H9 (cell line): ENCODE data around the gene GPR68. TPM values are rescaled to one million over a fixed set of nuclear protein-coding genes. Genes with fewer than 3 reads are reported as not detected.
A peak's percentile ranks its signal among the peaks of the same experiment; 100 is the strongest.

ENCODE experiments used
- DNase-seq: peaks from one replicate; pipeline ENCODE4 v3.0.0-alpha.2; 2017
- H2AFZ ChIP-seq: one replicate; pipeline ENCODE4 v1.6.1; 2013; ENCODE audit warnings: mild to moderate bottlenecking, low read length, control low read depth, moderate library complexity
- H2AK5ac ChIP-seq: 2 replicates; pipeline ENCODE4 v1.6.1; 2013; ENCODE audit warnings: low read length, control low read depth, mixed read lengths; ENCODE audit not compliant: insufficient read length
- H2BK120ac ChIP-seq: one replicate; pipeline ENCODE4 v1.6.1; 2013; ENCODE audit warnings: low read depth, mild to moderate bottlenecking, low read length, control low read depth, inconsistent platforms; ENCODE audit not compliant: poor library complexity, severe bottlenecking
- H2BK12ac ChIP-seq: 2 replicates; pipeline ENCODE4 v1.6.1; 2013; ENCODE audit warnings: low read length, control low read depth, mixed read lengths, low read depth; ENCODE audit not compliant: insufficient read length
- H2BK15ac ChIP-seq: 2 replicates; pipeline ENCODE4 v1.6.1; 2013; ENCODE audit warnings: low read depth, low read length, control low read depth
- H2BK20ac ChIP-seq: one replicate; pipeline ENCODE4 v1.6.1; 2013; ENCODE audit warnings: low read depth, mild to moderate bottlenecking, low read length, control low read depth, inconsistent platforms; ENCODE audit not compliant: poor library complexity, severe bottlenecking
- H2BK5ac ChIP-seq: 2 replicates; pipeline ENCODE4 v1.6.1; 2013; ENCODE audit warnings: low read length, control low read depth, mixed read lengths; ENCODE audit not compliant: insufficient read length
- H3K14ac ChIP-seq: 2 replicates; pipeline ENCODE4 v1.6.1; 2013; ENCODE audit warnings: low read length, control low read depth; ENCODE audit not compliant: insufficient read depth
- H3K18ac ChIP-seq: 2 replicates; pipeline ENCODE4 v1.6.1; 2013; ENCODE audit warnings: low read depth, mild to moderate bottlenecking, mixed read lengths, low read length, control low read depth; ENCODE audit not compliant: insufficient read length
- H3K23ac ChIP-seq: 2 replicates; pipeline ENCODE4 v1.6.1; 2013; ENCODE audit warnings: low read length, control low read depth, mixed read lengths, low read depth; ENCODE audit not compliant: insufficient read length
- H3K23me2 ChIP-seq: 2 replicates; pipeline ENCODE4 v1.6.1; 2013; ENCODE audit warnings: low read depth, mild to moderate bottlenecking, mixed read lengths, low read length, control low read depth; ENCODE audit not compliant: insufficient read length, poor library complexity, severe bottlenecking
- H3K27ac ChIP-seq: 2 replicates; pipeline ENCODE4 v1.5.1; 2013; ENCODE audit warnings: low read length, control low read depth, mixed read lengths, low read depth; ENCODE audit not compliant: insufficient read length
- H3K27me3 ChIP-seq: 2 replicates; pipeline ENCODE4 v1.6.1; 2013; ENCODE audit warnings: low read length, control low read depth, inconsistent platforms; ENCODE audit not compliant: insufficient read depth
- H3K4ac ChIP-seq: 2 replicates; pipeline ENCODE4 v1.6.1; 2013; ENCODE audit warnings: low read depth, mild to moderate bottlenecking, control low read depth, inconsistent platforms, low read length, moderate library complexity
- H3K4me1 ChIP-seq: 2 replicates; pipeline ENCODE4 v1.6.1; 2013; ENCODE audit warnings: low read length, control low read depth, inconsistent platforms; ENCODE audit not compliant: insufficient read depth
- H3K4me2 ChIP-seq: 2 replicates; pipeline ENCODE4 v1.6.1; 2013; ENCODE audit warnings: low read length, control low read depth, mixed read lengths; ENCODE audit not compliant: insufficient read length, insufficient read depth
- H3K56ac ChIP-seq: 2 replicates; pipeline ENCODE4 v1.6.1; 2013; ENCODE audit warnings: low read depth, mild to moderate bottlenecking, mixed read lengths, low read length, control low read depth; ENCODE audit not compliant: insufficient read length
- H3K79me1 ChIP-seq: 2 replicates; pipeline ENCODE4 v1.6.1; 2013; ENCODE audit warnings: low read depth, mild to moderate bottlenecking, moderate library complexity, low read length, control low read depth, inconsistent platforms; ENCODE audit not compliant: insufficient read depth, poor library complexity, severe bottlenecking
- H3K79me2 ChIP-seq: 2 replicates; pipeline ENCODE4 v1.6.1; 2013; ENCODE audit warnings: low read length, control low read depth, inconsistent platforms; ENCODE audit not compliant: insufficient read depth
- H3K9ac ChIP-seq: 2 replicates; pipeline ENCODE4 v1.6.1; 2013; ENCODE audit warnings: low read length, control low read depth, mixed read lengths; ENCODE audit not compliant: insufficient read length; ENCODE audit errors: extremely low read depth
- H3K9me3 ChIP-seq: one replicate; pipeline ENCODE4 v1.6.1; 2013; ENCODE audit warnings: low read depth, low read length, inconsistent platforms; ENCODE audit not compliant: control insufficient read depth
- H3T11ph ChIP-seq: one replicate; pipeline ENCODE4 v1.6.1; 2013; ENCODE audit warnings: mild to moderate bottlenecking, low read length, control low read depth, inconsistent platforms
- H4K20me1 ChIP-seq: one replicate; pipeline ENCODE4 v1.6.1; 2013; ENCODE audit not compliant: control insufficient read depth, insufficient read length, insufficient read depth
- H4K5ac ChIP-seq: 2 replicates; pipeline ENCODE4 v1.6.1; 2013; ENCODE audit warnings: low read depth, mild to moderate bottlenecking, mixed read lengths, low read length, control low read depth; ENCODE audit not compliant: insufficient read length
- H4K8ac ChIP-seq: replicated peaks from 2 replicates; pipeline ENCODE4 v1.6.1; 2013; ENCODE audit warnings: low read length, control low read depth, mixed read lengths, low read depth; ENCODE audit not compliant: insufficient read length
- H4K91ac ChIP-seq: 2 replicates; pipeline ENCODE4 v1.6.1; 2013; ENCODE audit warnings: low read depth, mild to moderate bottlenecking, moderate library complexity, mixed read lengths, low read length, control low read depth; ENCODE audit not compliant: insufficient read length
- H3K27ac Mint-ChIP-seq, 3 experiments: 2 replicates in 2 of 3; 3 replicates in 1 of 3; pipeline ENCODE4 v1.8.0; 2020 to 2021; ENCODE audit warnings: mixed read lengths in 3 of 3, mild to moderate bottlenecking in 1 of 3, moderate library complexity in 1 of 3
- H3K27me3 Mint-ChIP-seq: 2 replicates; pipeline ENCODE4 v1.8.0; 2021; ENCODE audit warnings: low read depth, mild to moderate bottlenecking, moderate library complexity, mixed read lengths
- H3K36me3 Mint-ChIP-seq, 3 experiments: 2 replicates in 2 of 3; 3 replicates in 1 of 3; pipeline ENCODE4 v1.8.0; 2020 to 2021; ENCODE audit warnings: low read depth in 3 of 3, mixed read lengths in 3 of 3; ENCODE audit not compliant: insufficient read depth in 1 of 3
- H3K4me1 Mint-ChIP-seq, 2 experiments: 2 replicates each; pipeline ENCODE4 v1.8.0; 2020; ENCODE audit warnings: mixed read lengths in 2 of 2
- H3K4me3 Mint-ChIP-seq, 2 experiments: 2 replicates in 1 of 2; 3 replicates in 1 of 2; pipeline ENCODE4 v1.8.0; 2020 to 2021; ENCODE audit warnings: mild to moderate bottlenecking in 2 of 2, mixed read lengths in 2 of 2, moderate library complexity in 1 of 2
- H3K9me3 Mint-ChIP-seq, 2 experiments: 2 replicates in 1 of 2; 3 replicates in 1 of 2; pipeline ENCODE4 v1.8.0; 2020; ENCODE audit warnings: mild to moderate bottlenecking in 2 of 2, mixed read lengths in 2 of 2, moderate library complexity in 1 of 2
- CTCF ChIP-seq: fragments of 200-600 bp; sonication (generic); conservative IDR thresholded peaks from 3 replicates; pipeline ENCODE4 v1.8.0; 2021; ENCODE audit warnings: antibody characterized with exemption, mild to moderate bottlenecking
- WGBS: extraction: QIAGEN DNeasy Blood & Tissue Kit; methylation state at CpG from one replicate; pipeline ENCODE4 v1.1.7; 2013; ENCODE audit warnings: missing lambda C conversion rate, low lambda C conversion rate, mixed read lengths; ENCODE audit not compliant: insufficient read length; ENCODE audit errors: extremely low coverage; 5-methylcytosine and 5-hydroxymethylcytosine counted together
- total RNA-seq: library from RNA; stranded (reverse); gene quantifications from 2 replicates; pipeline ENCODE4 v1.2.1, GENCODE V29; 2021

The GPR68 gene
- total RNA-seq, 1 experiment from 2014 or later = 0.33 TPM

DNA sequence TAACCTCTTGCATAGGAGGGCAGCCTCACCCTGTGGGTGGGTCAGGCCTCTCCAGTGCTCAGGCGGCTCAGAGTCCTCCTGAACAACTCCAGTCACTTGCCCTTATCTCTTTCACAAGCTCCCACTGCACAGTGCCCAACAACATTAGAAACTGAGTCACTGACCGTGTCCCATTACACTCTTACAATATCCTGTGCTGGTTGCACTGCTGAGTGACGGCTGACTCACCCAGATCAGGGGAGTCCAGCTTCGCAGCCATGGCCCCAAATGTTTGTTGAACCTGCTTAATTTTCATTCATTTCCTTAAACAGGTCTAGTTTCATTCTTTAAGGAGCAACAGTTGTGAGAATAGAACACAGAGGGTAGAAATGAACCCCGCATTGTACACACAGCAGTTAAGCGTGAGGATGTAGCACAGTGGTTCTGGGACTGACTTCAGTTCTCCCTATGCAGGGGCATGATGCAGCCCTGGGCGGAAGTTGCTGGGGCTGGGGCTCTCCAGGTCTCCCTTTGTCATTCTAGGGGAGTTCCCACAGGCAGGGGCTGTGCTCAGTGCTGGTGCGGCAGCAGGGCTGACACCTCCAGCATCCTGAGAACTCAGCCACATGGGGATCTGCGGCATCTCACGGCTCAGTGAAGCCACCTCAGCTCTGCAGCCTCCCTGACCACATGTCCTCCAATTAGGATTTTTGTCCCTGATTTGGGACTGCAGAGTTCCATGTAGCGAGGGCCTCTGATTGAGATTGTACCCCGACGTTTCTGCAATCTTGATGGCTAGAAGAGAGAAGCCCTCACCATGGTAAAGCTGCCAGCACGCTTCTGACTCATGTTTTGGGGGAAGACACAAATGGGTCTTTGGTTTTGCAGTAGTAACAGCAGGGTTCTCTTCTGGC is 16.1 kb downstream of the GPR68 start:
- no peak overlapping the region; a peak in 1 of 5 replicates for H3K4me3 Mint-ChIP-seq
- Histone ChIP-seq H4K20me1 (no peaks in the 10 kb centered on the region), H3T11ph (no peak overlapping the region), H3K18ac (no peak overlapping the region), H4K8ac (no peak overlapping the region), H3K4ac (no peak overlapping the region), H3K4me2 (no peak overlapping the region), H2AK5ac (no peak overlapping the region), H3K27me3 (no peaks in the 10 kb centered on the region), H4K91ac (no peak overlapping the region), H2BK12ac (no peak overlapping the region), H3K14ac (no peak overlapping the region), H3K56ac (no peak overlapping the region), H3K23me2 (no peaks in the 10 kb centered on the region), H3K4me1 (peaks cover 4% of the 10 kb centered on the region), H3K23ac (no peak overlapping the region), H4K5ac (no peak overlapping the region), H3K27ac (no peak overlapping the region), H2AFZ (no peak overlapping the region), H2BK20ac (no peak overlapping the region), H3K79me2 (no peaks in the 10 kb centered on the region), H2BK120ac (no peak overlapping the region), H3K79me1 (no peaks in the 10 kb centered on the region), H3K9me3 (no peaks in the 10 kb centered on the region), H3K9ac (no peak overlapping the region), H2BK15ac (no peak overlapping the region), H2BK5ac (no peak overlapping the region)
- peak; percentile 80 for DNase-seq
- H3K27me3 Mint-ChIP-seq = peaks cover 11% of the 10 kb centered on the region
- no CpG with 5 or more reads among the region's 14 CpGs for WGBS
- H3K27ac Mint-ChIP-seq = peak overlapping the region; percentile 56 to 82 (median 80); a peak in 6 of 7 replicates
- TF ChIP-seq CTCF = no peak
- H3K9me3 Mint-ChIP-seq = peaks cover 10 to 16% of the 10 kb centered on the region in 2 experiments; a peak in 4 of 5 replicates
- peaks cover 17 to 19% of the 10 kb centered on the region in 2 experiments for H3K4me1 Mint-ChIP-seq
- peaks cover 12 to 19% (median 14%) of the 10 kb centered on the region in 3 experiments for H3K36me3 Mint-ChIP-seq
